GM12878 (cell line): Measurements from ENCODE around the gene GINS2.

Experiments
- CREB1 ChIP-seq: IDR thresholded peaks from 2 replicates; pipeline ENCODE4 v1.6.1; 2012; ENCODE audit warnings: low read depth, mild to moderate bottlenecking, inconsistent platforms
- EGR1 ChIP-seq, 2 experiments: IDR thresholded peaks; 1 replicate in 1 of 2; 2 replicates in 1 of 2; pipeline ENCODE4 v1.6.1; 2011 to 2012; ENCODE audit warnings: low read depth in 2 of 2, low read length in 2 of 2, borderline replicate concordance in 1 of 2, mild to moderate bottlenecking in 1 of 2, moderate library complexity in 1 of 2
- JUND ChIP-seq: IDR thresholded peaks from 2 replicates; pipeline ENCODE4 v1.6.1; 2012; ENCODE audit warnings: low read depth, mild to moderate bottlenecking, low read length, improper control_type of control experiment, moderate library complexity
- MYC ChIP-seq: IDR thresholded peaks from 2 replicates; pipeline ENCODE4 v1.6.1; 2011; ENCODE audit warnings: mild to moderate bottlenecking, low read length, moderate library complexity, inconsistent platforms; ENCODE audit not compliant: insufficient read depth, insufficient replicate concordance, insufficient read length, severe bottlenecking
- NFIC ChIP-seq: IDR thresholded peaks from 2 replicates; pipeline ENCODE4 v1.6.1; 2012; ENCODE audit warnings: low read depth, mild to moderate bottlenecking, inconsistent platforms, low read length, moderate library complexity
- NFYB ChIP-seq: IDR thresholded peaks from 2 replicates; pipeline ENCODE4 v1.6.1; 2011; ENCODE audit warnings: low read depth, mild to moderate bottlenecking, low read length, improper control_type of control experiment, moderate library complexity; ENCODE audit not compliant: insufficient read depth
- POLR2A ChIP-seq: IDR thresholded peaks from 2 replicates; pipeline ENCODE4 v1.6.1; 2011; ENCODE audit warnings: low read depth, mild to moderate bottlenecking, low read length
- RFX5 ChIP-seq: IDR thresholded peaks from 2 replicates; pipeline ENCODE4 v1.6.1; 2011; ENCODE audit warnings: low read depth, low read length, improper control_type of control experiment
- SIN3A ChIP-seq: IDR thresholded peaks from 2 replicates; pipeline ENCODE4 v1.6.1; 2012; ENCODE audit warnings: low read depth, low read length, improper control_type of control experiment
- SMAD5 ChIP-seq: IDR thresholded peaks from 2 replicates; pipeline ENCODE4 v1.6.1; 2016; ENCODE audit warnings: antibody characterized with exemption, low read depth
- SREBF1 ChIP-seq: IDR thresholded peaks from 2 replicates; pipeline ENCODE4 v1.6.1; 2012; ENCODE audit warnings: mild to moderate bottlenecking, low read length
- TF ChIP-seq, protein P1 (sequence below), 3 experiments: IDR thresholded peaks in 2 of 3; conservative IDR thresholded peaks in 1 of 3; 2 replicates each; pipeline ENCODE4 v1.5.1; 2011; ENCODE audit warnings: low read depth in 3 of 3, low read length in 3 of 3, mild to moderate bottlenecking in 3 of 3, control low read depth in 2 of 3, moderate library complexity in 2 of 3, inconsistent platforms in 1 of 3, mixed read lengths in 1 of 3; ENCODE audit not compliant: control insufficient read depth in 2 of 3, insufficient read depth in 1 of 3; ENCODE audit errors: extremely low read depth in 1 of 3
- TF ChIP-seq, protein P2 (sequence below): IDR thresholded peaks from 2 replicates; pipeline ENCODE4 v1.6.1; 2011; ENCODE audit warnings: low read depth, low read length, improper control_type of control experiment, borderline replicate concordance

- TF ChIP-seq POLR2A = peak; percentile 84
- TF ChIP-seq NFIC = no peak
- TF ChIP-seq SMAD5 = no peak
- TF ChIP-seq EGR1 (IDR thresholded peaks at IDR 0.05; ENCODE audit: borderline replicate concordance in 1 of 2, low read depth in 2 of 2, low read length in 2 of 2) = peak in 1 of 2 experiments; percentile 51; a peak in 1 of 3 replicates
- TF ChIP-seq, protein P1, sequence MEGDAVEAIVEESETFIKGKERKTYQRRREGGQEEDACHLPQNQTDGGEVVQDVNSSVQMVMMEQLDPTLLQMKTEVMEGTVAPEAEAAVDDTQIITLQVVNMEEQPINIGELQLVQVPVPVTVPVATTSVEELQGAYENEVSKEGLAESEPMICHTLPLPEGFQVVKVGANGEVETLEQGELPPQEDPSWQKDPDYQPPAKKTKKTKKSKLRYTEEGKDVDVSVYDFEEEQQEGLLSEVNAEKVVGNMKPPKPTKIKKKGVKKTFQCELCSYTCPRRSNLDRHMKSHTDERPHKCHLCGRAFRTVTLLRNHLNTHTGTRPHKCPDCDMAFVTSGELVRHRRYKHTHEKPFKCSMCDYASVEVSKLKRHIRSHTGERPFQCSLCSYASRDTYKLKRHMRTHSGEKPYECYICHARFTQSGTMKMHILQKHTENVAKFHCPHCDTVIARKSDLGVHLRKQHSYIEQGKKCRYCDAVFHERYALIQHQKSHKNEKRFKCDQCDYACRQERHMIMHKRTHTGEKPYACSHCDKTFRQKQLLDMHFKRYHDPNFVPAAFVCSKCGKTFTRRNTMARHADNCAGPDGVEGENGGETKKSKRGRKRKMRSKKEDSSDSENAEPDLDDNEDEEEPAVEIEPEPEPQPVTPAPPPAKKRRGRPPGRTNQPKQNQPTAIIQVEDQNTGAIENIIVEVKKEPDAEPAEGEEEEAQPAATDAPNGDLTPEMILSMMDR (IDR thresholded peaks at IDR 0.05 in 2 of 3, conservative IDR thresholded peaks at IDR 0.05 in 1 of 3; ENCODE audit: control insufficient read depth in 2 of 3, extremely low read depth in 1 of 3, insufficient read depth in 1 of 3, low read depth in 3 of 3, low read length in 3 of 3) = no peak
- TF ChIP-seq RFX5 = no peak
- TF ChIP-seq, protein P2, sequence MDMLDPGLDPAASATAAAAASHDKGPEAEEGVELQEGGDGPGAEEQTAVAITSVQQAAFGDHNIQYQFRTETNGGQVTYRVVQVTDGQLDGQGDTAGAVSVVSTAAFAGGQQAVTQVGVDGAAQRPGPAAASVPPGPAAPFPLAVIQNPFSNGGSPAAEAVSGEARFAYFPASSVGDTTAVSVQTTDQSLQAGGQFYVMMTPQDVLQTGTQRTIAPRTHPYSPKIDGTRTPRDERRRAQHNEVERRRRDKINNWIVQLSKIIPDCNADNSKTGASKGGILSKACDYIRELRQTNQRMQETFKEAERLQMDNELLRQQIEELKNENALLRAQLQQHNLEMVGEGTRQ = no peak
- TF ChIP-seq CREB1 = peak; percentile 54
- no peak for TF ChIP-seq MYC
- peak; percentile 69; the same call in 1 of the 2 replicates for TF ChIP-seq SIN3A
- TF ChIP-seq JUND = no peak
- TF ChIP-seq SREBF1 = no peak
- TF ChIP-seq NFYB = peak; percentile 87
These were observed at the start of gene GINS2 for GRCh38 chr16:85688586-85689284.
